Neuron (in vitro differentiated cells): ENCODE measurements around the gene CYBC1.

Experiments used
- H2AFZ ChIP-seq: one replicate; pipeline ENCODE4 v1.6.1; 2013; ENCODE audit warnings: low read depth, mild to moderate bottlenecking, inconsistent platforms, low read length, moderate library complexity
- H3K27me3 ChIP-seq: one replicate; pipeline ENCODE4 v1.6.1; 2013; ENCODE audit warnings: low read length; ENCODE audit not compliant: insufficient read depth
- H3K36me3 ChIP-seq: one replicate; pipeline ENCODE4 v1.6.1; 2013; ENCODE audit warnings: low read length; ENCODE audit not compliant: insufficient read depth
- H3K4me1 ChIP-seq: one replicate; pipeline ENCODE4 v1.6.1; 2013; ENCODE audit warnings: low read length; ENCODE audit not compliant: insufficient read depth
- H3K4me3 ChIP-seq: 2 replicates; pipeline ENCODE4 v1.5.1; 2013; ENCODE audit warnings: mild to moderate bottlenecking, low read length, moderate library complexity
- H3K9me3 ChIP-seq: one replicate; pipeline ENCODE4 v1.6.1; 2013; ENCODE audit warnings: low read length

CYBC1 gene

DNA sequence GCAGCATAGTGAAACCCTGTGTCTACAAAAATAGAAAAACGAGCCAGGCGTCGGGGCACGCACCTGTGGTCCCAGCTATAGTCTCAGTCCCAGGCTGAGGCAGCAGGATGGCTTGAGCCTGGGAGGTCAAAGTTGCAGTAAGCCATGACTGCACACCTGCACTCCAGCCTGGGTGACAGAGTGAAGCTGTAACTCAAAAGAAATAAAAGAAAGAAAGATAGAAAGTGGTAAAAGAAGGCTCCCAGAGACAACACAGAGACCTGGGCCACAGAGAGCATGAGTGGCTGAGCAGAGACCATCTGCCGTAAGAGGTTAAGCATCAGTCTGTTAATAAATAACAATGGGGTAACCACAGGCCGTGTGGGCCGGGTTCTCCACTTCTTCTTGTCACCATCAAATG is 47.7 kb downstream of the CYBC1 start:
- Histone ChIP-seq H3K27me3 (no peaks in the 10 kb centered on the region), H3K4me1 (no peaks in the 10 kb centered on the region), H3K36me3 (peaks cover 31% of the 10 kb centered on the region), H3K9me3 (no peaks in the 10 kb centered on the region), H2AFZ (no peak overlapping the region), H3K4me3 (no peak overlapping the region)

DNA sequence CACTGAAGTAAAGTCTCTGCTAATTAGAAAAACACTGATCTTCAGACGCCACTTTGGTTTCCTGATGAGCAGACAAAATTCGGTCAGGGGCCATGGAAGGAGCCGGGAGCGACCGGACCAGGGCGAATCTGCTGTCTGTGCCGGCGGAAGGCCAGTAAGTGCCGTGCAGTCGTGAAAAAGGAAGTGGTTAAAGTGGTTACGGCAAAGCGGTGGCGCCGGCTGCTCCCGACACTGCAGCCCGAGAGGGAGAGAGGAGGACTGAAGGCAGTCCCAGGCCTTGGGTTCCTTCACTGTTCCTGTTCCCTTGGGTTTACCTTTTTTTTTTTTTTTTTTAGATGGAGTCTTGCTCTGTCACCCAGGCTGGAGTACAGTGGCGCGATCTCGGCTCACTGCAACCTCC is 49.7 kb downstream of the CYBC1 start:
- Histone ChIP-seq H2AFZ (no peak overlapping the region), H3K27me3 (no peaks in the 10 kb centered on the region), H3K9me3 (no peaks in the 10 kb centered on the region), H3K4me1 (no peaks in the 10 kb centered on the region), H3K36me3 (peaks cover 27% of the 10 kb centered on the region), H3K4me3 (no peak overlapping the region)

DNA sequence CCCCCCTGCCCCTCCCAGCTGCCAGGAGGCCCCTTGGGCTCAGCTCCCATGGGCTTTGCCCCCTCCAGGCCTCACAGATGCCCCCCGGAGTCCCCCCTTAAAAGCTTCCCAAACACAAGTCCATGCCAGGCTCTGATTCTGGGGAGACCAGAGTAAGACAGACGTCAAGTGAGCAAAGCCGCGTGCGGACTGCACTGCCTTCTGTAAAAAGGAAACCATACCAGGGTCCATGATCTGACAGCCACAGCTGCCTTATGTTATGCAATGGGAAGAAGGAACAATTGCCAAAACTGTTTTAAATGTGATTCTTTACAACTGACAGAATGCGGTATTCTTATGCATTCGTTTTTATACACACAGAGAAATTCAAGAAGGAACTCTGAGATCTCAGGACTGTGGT is 50.3 kb downstream of the CYBC1 start:
- no peaks in the 10 kb centered on the region for H3K9me3 ChIP-seq
- H3K27me3 ChIP-seq = no peaks in the 10 kb centered on the region
- no peaks in the 10 kb centered on the region for H3K4me1 ChIP-seq
- H3K36me3 ChIP-seq = peaks cover 27% of the 10 kb centered on the region
- no peak overlapping the region for H2AFZ ChIP-seq
- no peak overlapping the region for H3K4me3 ChIP-seq

DNA sequence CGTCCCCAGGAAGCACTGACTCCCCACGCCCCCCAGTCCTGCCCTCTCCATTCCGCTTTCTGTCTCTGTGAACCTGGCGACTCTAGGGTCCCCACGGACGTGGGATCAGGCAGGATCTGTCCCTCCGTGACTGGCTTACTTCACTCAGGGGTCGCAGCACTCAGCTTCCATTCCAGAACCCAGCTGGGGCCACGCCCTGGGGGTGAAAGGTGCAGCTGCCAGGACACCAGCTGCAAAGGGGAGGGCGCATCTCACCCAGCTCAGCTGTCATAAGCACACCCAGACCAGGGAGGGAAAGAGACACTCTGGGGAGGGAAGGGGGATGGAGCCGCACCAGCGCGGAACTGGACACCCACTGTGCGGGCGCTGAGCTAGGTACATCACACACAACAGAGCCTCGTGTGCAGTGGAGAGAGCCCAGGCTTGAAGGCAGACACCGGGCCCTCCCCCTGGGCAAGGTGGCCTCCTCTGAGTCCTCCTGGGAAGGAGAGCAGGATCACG is 50.9 kb downstream of the CYBC1 start:
- Histone ChIP-seq H3K36me3 (peaks cover 27% of the 10 kb centered on the region), H3K4me3 (no peak overlapping the region), H3K27me3 (no peaks in the 10 kb centered on the region), H3K9me3 (no peaks in the 10 kb centered on the region), H3K4me1 (no peaks in the 10 kb centered on the region), H2AFZ (no peak overlapping the region)

DNA sequence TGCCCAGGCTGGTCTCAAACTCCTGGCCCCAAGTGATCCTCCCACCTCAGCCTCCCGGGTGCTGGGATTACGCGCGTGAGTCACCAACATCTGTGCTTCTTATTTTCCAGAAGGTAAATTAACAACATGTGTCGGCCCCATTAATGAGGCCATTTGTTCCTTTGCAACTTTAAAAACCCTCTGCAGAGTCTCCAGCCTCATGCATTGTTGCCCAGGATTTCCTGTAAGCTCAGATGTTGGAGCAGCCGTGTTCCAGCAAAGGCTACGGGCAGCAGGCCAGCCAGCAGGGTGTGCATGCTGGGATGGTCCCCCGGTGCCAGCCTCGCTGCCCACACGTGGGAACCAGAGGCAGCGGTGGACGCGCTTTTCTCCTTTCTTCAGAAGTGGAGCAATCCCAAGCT is 51.5 kb downstream of the CYBC1 start:
- Histone ChIP-seq H3K4me1 (no peaks in the 10 kb centered on the region), H3K4me3 (no peak overlapping the region), H3K9me3 (no peaks in the 10 kb centered on the region)

DNA sequence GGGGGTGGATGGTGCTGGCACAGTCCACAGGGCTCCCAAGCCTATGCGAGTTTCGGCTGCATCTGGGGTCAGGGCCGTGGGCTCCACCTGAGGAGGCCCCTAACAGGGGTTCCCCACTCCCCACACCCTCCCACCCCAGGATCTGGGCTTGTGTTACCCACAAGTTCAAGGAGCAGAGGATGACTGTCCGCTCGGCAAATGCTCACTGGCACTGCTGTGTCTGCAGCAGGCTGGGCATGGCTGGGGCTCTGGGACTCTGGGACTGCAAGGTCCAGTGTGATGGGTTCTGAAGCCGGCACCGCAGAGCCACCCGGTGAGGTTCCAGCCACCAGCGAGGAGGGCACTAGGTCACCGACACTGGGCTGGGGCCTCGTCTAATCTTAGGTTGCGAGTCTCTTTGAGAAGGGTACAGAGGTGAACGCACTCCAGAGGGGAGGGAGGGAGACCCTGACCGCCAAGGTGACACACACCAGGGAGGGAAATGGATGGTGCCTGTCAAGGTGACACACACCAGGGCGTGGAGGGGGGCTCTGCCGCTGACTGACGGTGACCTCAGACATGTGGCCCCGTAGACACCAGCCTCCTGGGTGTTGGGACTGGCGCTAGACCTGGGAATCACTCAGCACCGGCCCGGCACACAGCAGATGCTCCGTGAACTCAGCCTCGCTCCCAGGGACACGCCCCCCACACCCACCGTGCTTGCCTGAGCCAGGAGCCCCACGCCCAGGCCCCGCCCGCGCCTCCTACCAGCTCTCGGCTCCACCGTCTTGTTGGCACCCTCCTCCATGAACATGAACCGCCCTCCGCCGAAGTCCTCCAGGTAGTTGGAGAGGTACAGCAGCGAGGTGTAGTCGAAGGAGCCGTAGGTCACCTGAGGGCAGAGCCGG is 52.9 kb downstream of the CYBC1 start:
- no peaks in the 10 kb centered on the region for H3K27me3 ChIP-seq
- no peaks in the 10 kb centered on the region for H3K4me1 ChIP-seq
- H3K4me3 ChIP-seq = no peak overlapping the region
- peaks cover 26% of the 10 kb centered on the region for H3K36me3 ChIP-seq
- H3K9me3 ChIP-seq = no peaks in the 10 kb centered on the region
- H2AFZ ChIP-seq = no peak overlapping the region

More for the DNA sequence above, 51.5 kb downstream of the CYBC1 start:
- Histone ChIP-seq H3K27me3 (no peaks in the 10 kb centered on the region), H2AFZ (no peak overlapping the region), H3K36me3 (peaks cover 28% of the 10 kb centered on the region)

DNA sequence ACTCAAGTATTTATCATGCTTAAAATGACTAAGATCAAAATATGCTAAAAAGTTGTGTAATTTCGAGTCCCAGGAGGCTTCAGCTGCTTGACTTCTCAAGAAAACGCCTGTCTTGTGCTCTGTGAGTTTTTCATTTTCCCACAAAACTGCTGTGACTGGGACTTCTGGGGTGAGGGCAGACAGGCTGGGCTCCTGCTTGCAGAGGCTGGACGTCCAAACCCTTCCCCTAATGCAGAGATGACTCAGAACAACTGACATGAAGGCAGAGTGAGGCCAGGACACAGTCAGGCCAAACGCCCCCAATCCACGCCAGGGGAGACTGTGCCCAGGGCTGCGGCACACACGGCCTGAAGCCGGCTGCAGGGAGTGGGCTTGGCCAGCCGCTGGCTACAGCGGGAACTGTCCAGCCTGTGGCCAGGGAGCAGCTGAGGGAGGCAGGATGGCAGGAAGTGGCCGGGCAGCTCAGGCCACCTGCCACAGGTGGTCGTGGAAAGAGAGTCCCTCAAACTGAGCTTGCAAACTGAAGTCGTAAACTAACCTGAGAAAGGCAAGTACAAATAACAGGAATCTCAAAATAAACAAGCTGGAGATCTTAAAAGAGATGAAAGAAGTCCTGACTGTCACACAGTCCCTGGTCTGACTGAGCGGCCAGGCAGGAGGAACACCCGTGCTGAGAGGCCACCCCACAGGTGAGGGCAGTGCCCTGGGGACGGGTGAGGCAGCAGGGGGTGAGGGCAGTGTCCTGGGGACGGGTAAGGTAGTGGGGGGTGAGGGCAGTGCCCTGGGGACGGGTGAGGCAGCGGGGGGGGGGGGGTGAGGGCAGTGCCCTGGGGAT is 53.7 kb downstream of the CYBC1 start:
- Histone ChIP-seq H3K27me3 (no peaks in the 10 kb centered on the region), H3K4me1 (no peaks in the 10 kb centered on the region), H3K9me3 (no peaks in the 10 kb centered on the region), H2AFZ (no peak overlapping the region), H3K4me3 (no peak overlapping the region), H3K36me3 (peaks cover 33% of the 10 kb centered on the region)

DNA sequence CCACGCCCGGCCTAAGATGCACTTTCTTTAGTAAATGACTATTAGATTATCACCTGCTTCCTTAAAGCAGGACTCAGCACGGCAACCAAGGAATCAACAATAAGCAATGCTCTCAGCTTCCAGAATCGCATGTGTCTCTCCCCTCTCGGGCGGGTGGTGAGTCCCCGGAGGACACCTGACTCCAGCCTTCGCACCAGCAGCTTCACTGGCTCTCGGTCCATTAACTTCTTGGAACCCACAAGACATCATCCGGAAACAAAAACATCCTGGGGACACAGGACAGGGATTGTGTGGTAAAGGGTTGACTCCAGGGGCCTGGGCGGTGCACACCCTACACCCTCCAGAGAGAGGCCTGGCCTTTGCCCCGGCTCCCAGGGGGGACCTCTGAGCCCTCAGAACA is 56.3 kb downstream of the CYBC1 start:
- H3K27me3 ChIP-seq = no peaks in the 10 kb centered on the region
- no peaks in the 10 kb centered on the region for H3K4me1 ChIP-seq
- peaks cover 28% of the 10 kb centered on the region for H3K36me3 ChIP-seq
- no peak overlapping the region for H2AFZ ChIP-seq
- no peak overlapping the region for H3K4me3 ChIP-seq
- H3K9me3 ChIP-seq = no peaks in the 10 kb centered on the region

DNA sequence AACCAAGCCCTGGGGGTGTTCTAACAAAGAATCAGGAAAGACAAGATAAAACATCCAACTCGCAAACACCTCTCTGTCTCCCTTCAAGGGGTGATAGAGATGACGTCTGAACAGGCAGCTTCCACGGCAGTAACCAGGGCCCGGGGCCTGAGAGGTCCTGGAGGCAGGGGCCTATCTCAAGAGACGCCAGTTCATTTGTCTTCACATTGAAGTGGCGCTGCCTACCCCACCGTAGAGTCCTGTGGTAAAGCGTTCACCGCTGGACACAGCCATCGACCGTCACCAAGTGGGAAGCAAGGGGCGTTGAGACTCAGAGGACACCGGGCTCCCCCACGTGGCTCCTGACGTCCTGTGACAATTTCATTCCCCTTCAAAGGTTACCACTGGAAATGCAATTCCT is 57.6 kb downstream of the CYBC1 start:
- Histone ChIP-seq H3K36me3 (peaks cover 26% of the 10 kb centered on the region), H2AFZ (no peak overlapping the region), H3K27me3 (no peaks in the 10 kb centered on the region), H3K4me3 (no peak overlapping the region), H3K9me3 (no peaks in the 10 kb centered on the region), H3K4me1 (no peaks in the 10 kb centered on the region)
